PC-9 (cell line): ENCODE data around the gene GALNT14.

Source experiments
- EZH2 ChIP-seq: fragments of 200-600 bp; sonication (generic); IDR thresholded peaks from 2 replicates; pipeline ENCODE4 v1.8.0; 2017; ENCODE audit warnings: antibody characterized with exemption, low read depth
- TF ChIP-seq, protein P1 (sequence below): fragments of 200-600 bp; sonication (generic); conservative IDR thresholded peaks from 2 replicates; pipeline ENCODE4 v1.6.1; 2017; ENCODE audit warnings: mixed run types, antibody characterized with exemption, mild to moderate bottlenecking, moderate library complexity

DNA sequence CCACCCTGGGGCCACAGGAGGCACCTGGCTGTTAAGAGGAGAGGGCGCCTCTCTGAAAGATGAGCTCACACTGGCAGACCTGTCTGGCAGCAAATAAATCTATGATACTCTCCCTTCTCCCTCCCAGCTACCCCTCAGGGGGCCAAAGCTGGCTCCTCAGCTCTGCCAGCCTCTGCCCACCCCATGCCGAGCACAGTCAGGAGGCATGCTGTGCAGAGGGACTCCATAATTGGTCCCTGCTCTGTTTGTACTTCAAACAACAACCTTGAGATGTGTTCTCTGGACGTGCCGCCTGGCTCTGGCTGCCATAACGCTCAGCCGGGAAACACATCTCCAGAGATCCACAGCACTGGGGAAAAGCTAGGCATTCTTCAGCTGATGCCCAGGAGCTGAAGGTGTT is 126.7 kb downstream of the GALNT14 start:
- TF ChIP-seq EZH2, result no peak
- TF ChIP-seq, protein P1, sequence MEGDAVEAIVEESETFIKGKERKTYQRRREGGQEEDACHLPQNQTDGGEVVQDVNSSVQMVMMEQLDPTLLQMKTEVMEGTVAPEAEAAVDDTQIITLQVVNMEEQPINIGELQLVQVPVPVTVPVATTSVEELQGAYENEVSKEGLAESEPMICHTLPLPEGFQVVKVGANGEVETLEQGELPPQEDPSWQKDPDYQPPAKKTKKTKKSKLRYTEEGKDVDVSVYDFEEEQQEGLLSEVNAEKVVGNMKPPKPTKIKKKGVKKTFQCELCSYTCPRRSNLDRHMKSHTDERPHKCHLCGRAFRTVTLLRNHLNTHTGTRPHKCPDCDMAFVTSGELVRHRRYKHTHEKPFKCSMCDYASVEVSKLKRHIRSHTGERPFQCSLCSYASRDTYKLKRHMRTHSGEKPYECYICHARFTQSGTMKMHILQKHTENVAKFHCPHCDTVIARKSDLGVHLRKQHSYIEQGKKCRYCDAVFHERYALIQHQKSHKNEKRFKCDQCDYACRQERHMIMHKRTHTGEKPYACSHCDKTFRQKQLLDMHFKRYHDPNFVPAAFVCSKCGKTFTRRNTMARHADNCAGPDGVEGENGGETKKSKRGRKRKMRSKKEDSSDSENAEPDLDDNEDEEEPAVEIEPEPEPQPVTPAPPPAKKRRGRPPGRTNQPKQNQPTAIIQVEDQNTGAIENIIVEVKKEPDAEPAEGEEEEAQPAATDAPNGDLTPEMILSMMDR, result no peak
